ENCODE data around the gene NDUFS7. TPM values are rescaled to one million over a fixed set of nuclear protein-coding genes. Genes with fewer than 3 reads are reported as not detected.

Gene NDUFS7
- total RNA-seq, 1 experiment from 2014 or later = 83.9 TPM

GRCh38 chr19:1387684-1388636, 4.3 kb downstream of the NDUFS7 start:
- Mint-ChIP-seq H3K9me3 (peaks cover 3 to 5% of the 10 kb centered on the region in 2 experiments; a peak in 2 of 5 replicates), H3K4me1 (peaks cover 6 to 7% of the 10 kb centered on the region in 2 experiments; a peak in 3 of 4 replicates), H3K27ac (no peak overlapping the region; a peak in 1 of 7 replicates), H3K4me3 (no peak overlapping the region), H3K27me3 (ENCODE audit: low read depth) (peaks cover 3% of the 10 kb centered on the region), H3K36me3 (ENCODE audit: insufficient read depth in 1 of 3, low read depth in 3 of 3) (peaks cover 20 to 36% (median 33%) of the 10 kb centered on the region in 3 experiments)
- H3K9ac ChIP-seq (ENCODE audit: extremely low read depth, insufficient read length, low read length) = no peak overlapping the region
- peaks cover 3% of the 10 kb centered on the region; the same call in 1 of the 2 replicates for H3K79me2 ChIP-seq (ENCODE audit: insufficient read depth, low read length)
- no peaks in the 10 kb centered on the region for H3K27me3 ChIP-seq (ENCODE audit: insufficient read depth, low read length)
- H3K9me3 ChIP-seq (ENCODE audit: control insufficient read depth, low read depth, low read length) = no peaks in the 10 kb centered on the region
- H2BK5ac ChIP-seq (ENCODE audit: insufficient read length, low read length) = no peak overlapping the region
- H3K4ac ChIP-seq (ENCODE audit: low read depth, low read length) = no peak overlapping the region
- no peak overlapping the region for H3K18ac ChIP-seq (ENCODE audit: insufficient read length, low read depth, low read length)
- no peak overlapping the region for H3K27ac ChIP-seq (ENCODE audit: insufficient read length, low read depth, low read length)
- H3K4me2 ChIP-seq (ENCODE audit: insufficient read depth, insufficient read length, low read length) = no peak overlapping the region
- H3K14ac ChIP-seq (ENCODE audit: insufficient read depth, low read length) = no peak overlapping the region
- no peak overlapping the region for H3K56ac ChIP-seq (ENCODE audit: insufficient read length, low read depth, low read length)
- no peak overlapping the region for H2BK15ac ChIP-seq (ENCODE audit: low read depth, low read length)
- no peaks in the 10 kb centered on the region for H4K20me1 ChIP-seq (ENCODE audit: control insufficient read depth, insufficient read depth, insufficient read length)
- no peak overlapping the region for H3K23ac ChIP-seq (ENCODE audit: insufficient read length, low read depth, low read length)
- H2BK120ac ChIP-seq (ENCODE audit: low read depth, low read length, poor library complexity, severe bottlenecking) = no peak overlapping the region
- H2AK5ac ChIP-seq (ENCODE audit: insufficient read length, low read length) = no peak overlapping the region
- no peak overlapping the region for H2BK12ac ChIP-seq (ENCODE audit: insufficient read length, low read depth, low read length)
- no CpG with 5 or more reads among the region's 45 CpGs for WGBS (ENCODE audit: extremely low coverage, insufficient read length, low lambda C conversion rate)
- peaks cover 6% of the 10 kb centered on the region for H3K23me2 ChIP-seq (ENCODE audit: insufficient read length, low read depth, low read length, poor library complexity, severe bottlenecking)
- no peak overlapping the region for H4K91ac ChIP-seq (ENCODE audit: insufficient read length, low read depth, low read length)
- H2AFZ ChIP-seq (ENCODE audit: low read length) = no peak overlapping the region
- no peak overlapping the region for H4K8ac ChIP-seq (replicated peaks; ENCODE audit: insufficient read length, low read depth, low read length)
- no peaks in the 10 kb centered on the region for H3K4me1 ChIP-seq (ENCODE audit: insufficient read depth, low read length)
- H3K79me1 ChIP-seq (ENCODE audit: insufficient read depth, low read depth, low read length, poor library complexity, severe bottlenecking) = peaks cover 6% of the 10 kb centered on the region
- TF ChIP-seq, protein P1, sequence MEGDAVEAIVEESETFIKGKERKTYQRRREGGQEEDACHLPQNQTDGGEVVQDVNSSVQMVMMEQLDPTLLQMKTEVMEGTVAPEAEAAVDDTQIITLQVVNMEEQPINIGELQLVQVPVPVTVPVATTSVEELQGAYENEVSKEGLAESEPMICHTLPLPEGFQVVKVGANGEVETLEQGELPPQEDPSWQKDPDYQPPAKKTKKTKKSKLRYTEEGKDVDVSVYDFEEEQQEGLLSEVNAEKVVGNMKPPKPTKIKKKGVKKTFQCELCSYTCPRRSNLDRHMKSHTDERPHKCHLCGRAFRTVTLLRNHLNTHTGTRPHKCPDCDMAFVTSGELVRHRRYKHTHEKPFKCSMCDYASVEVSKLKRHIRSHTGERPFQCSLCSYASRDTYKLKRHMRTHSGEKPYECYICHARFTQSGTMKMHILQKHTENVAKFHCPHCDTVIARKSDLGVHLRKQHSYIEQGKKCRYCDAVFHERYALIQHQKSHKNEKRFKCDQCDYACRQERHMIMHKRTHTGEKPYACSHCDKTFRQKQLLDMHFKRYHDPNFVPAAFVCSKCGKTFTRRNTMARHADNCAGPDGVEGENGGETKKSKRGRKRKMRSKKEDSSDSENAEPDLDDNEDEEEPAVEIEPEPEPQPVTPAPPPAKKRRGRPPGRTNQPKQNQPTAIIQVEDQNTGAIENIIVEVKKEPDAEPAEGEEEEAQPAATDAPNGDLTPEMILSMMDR (conservative IDR thresholded peaks at IDR 0.05) = no peak
- H2BK20ac ChIP-seq (ENCODE audit: low read depth, low read length, poor library complexity, severe bottlenecking) = no peak overlapping the region
- H3T11ph ChIP-seq (ENCODE audit: low read length) = no peak overlapping the region
- H4K5ac ChIP-seq (ENCODE audit: insufficient read length, low read depth, low read length) = no peak overlapping the region
- no peak for DNase-seq
